GM21786 (cell line): Measurements from ENCODE around the gene CACNA1C.

Experiments used
- ATAC-seq: cut with Tn5 transposase; IDR thresholded peaks from one replicate; pipeline ENCODE4 v1.9.1; 2021; ENCODE audit not compliant: unreplicated experiment

Gene CACNA1C

GRCh38 chr12:2335916-2336315 lies 283.1 kb downstream of the CACNA1C start:
- ATAC-seq, result no peak

- ATAC-seq, result peak; percentile 95
Observed at GRCh38 chr12:2336409-2336829, 283.6 kb downstream of the CACNA1C start.

GRCh38 chr12:2337031-2338010 lies 284.5 kb downstream of the CACNA1C start:
- ATAC-seq, result no peak

- no peak for ATAC-seq
Observed at GRCh38 chr12:2338381-2338780, 285.6 kb downstream of the CACNA1C start.

GRCh38 chr12:2338991-2339431 lies 286.2 kb downstream of the CACNA1C start:
- ATAC-seq, result no peak

GRCh38 chr12:2341051-2341751 lies 288.4 kb downstream of the CACNA1C start:
- ATAC-seq, result no peak

- no peak for ATAC-seq
Observed at GRCh38 chr12:2341871-2342270, 289.1 kb downstream of the CACNA1C start.

GRCh38 chr12:2343681-2344080 lies 290.9 kb downstream of the CACNA1C start:
- no peak for ATAC-seq

GRCh38 chr12:2344476-2344875 lies 291.7 kb downstream of the CACNA1C start:
- no peak for ATAC-seq

- no peak for ATAC-seq
Observed at GRCh38 chr12:2344885-2345284, 292.1 kb downstream of the CACNA1C start.

GRCh38 chr12:2345902-2346301 lies 293.1 kb downstream of the CACNA1C start:
- ATAC-seq, result no peak

GRCh38 chr12:2346416-2346815 lies 293.6 kb downstream of the CACNA1C start:
- no peak for ATAC-seq

GRCh38 chr12:2347137-2347843 lies 294.5 kb downstream of the CACNA1C start:
- no peak for ATAC-seq

GRCh38 chr12:2347844-2348481 lies 295.2 kb downstream of the CACNA1C start:
- ATAC-seq, result no peak

GRCh38 chr12:2348482-2348852 lies 295.7 kb downstream of the CACNA1C start:
- no peak for ATAC-seq

- ATAC-seq, result no peak
Observed at GRCh38 chr12:2351161-2351560, 298.4 kb downstream of the CACNA1C start.

GRCh38 chr12:2352203-2352602 lies 299.4 kb downstream of the CACNA1C start:
- ATAC-seq, result no peak

GRCh38 chr12:2353281-2353680 lies 300.5 kb downstream of the CACNA1C start:
- no peak for ATAC-seq

GRCh38 chr12:2353691-2354090 lies 300.9 kb downstream of the CACNA1C start:
- no peak for ATAC-seq

- no peak for ATAC-seq
Observed at GRCh38 chr12:2354151-2354991, 301.6 kb downstream of the CACNA1C start.
